ENCODE measurements around the gene THY1. TPM values are rescaled to one million over a fixed set of nuclear protein-coding genes. Genes with fewer than 3 reads are reported as not detected.

The THY1 gene
- total RNA-seq, 1 donor from 2014 or later, result 3.5 TPM

GRCh38 chr11:119372260-119373058, 50.5 kb downstream of the THY1 start:
- Histone ChIP-seq H3K4me1 (peaks cover 5 to 15% of the 10 kb centered on the region in 2 donors), H3K36me3 (no peaks in the 10 kb centered on the region), H3K4me3 (no peak overlapping the region), H3K27me3 (no peaks in the 10 kb centered on the region), H3K9me3 (no peaks in the 10 kb centered on the region), H3K27ac (no peak overlapping the region)
- intact Hi-C loops (cut with DNase I), result no loop called here
- peak in 1 of 2 donors; percentile 61 for DNase-seq (ENCODE audit: low spot score in 2 of 2)
- TF ChIP-seq CTCF (IDR thresholded peaks at IDR 0.05), result no peak

GRCh38 chr11:119371778-119372182, 51.2 kb downstream of the THY1 start:
- Histone ChIP-seq H3K27me3 (no peaks in the 10 kb centered on the region), H3K4me1 (peaks cover 5 to 15% of the 10 kb centered on the region in 2 donors), H3K36me3 (no peaks in the 10 kb centered on the region), H3K4me3 (no peak overlapping the region), H3K27ac (no peak overlapping the region), H3K9me3 (no peaks in the 10 kb centered on the region)
- peak in 1 of 2 donors; percentile 58 for DNase-seq (ENCODE audit: low spot score in 2 of 2)
- no peak for TF ChIP-seq CTCF (IDR thresholded peaks at IDR 0.05)
- intact Hi-C loops (cut with DNase I), result no loop called here

GRCh38 chr11:119371067-119371601, 51.8 kb downstream of the THY1 start:
- no peaks in the 10 kb centered on the region for H3K36me3 ChIP-seq
- no peak overlapping the region for H3K27ac ChIP-seq
- TF ChIP-seq CTCF (IDR thresholded peaks at IDR 0.05), result no peak
- intact Hi-C loops (cut with DNase I), result no loop called here
- H3K9me3 ChIP-seq, result no peaks in the 10 kb centered on the region
- H3K27me3 ChIP-seq, result no peaks in the 10 kb centered on the region
- peak in 1 of 2 donors; percentile 56 for DNase-seq (ENCODE audit: low spot score in 2 of 2)
- no peak overlapping the region for H3K4me3 ChIP-seq
- peaks cover 5 to 10% of the 10 kb centered on the region in 2 donors for H3K4me1 ChIP-seq

GRCh38 chr11:119370486-119371046, 52.4 kb downstream of the THY1 start:
- Histone ChIP-seq H3K4me3 (no peak overlapping the region), H3K4me1 (peaks cover 5% of the 10 kb centered on the region in 2 donors), H3K27ac (peak overlapping the region in 1 of 2 donors; percentile 19), H3K36me3 (no peaks in the 10 kb centered on the region), H3K27me3 (no peaks in the 10 kb centered on the region), H3K9me3 (no peaks in the 10 kb centered on the region)
- no peak for TF ChIP-seq CTCF (IDR thresholded peaks at IDR 0.05)
- intact Hi-C loops (cut with DNase I), result no loop called here
- DNase-seq (ENCODE audit: low spot score in 2 of 2), result peak in 1 of 2 donors; percentile 62

GRCh38 chr11:119369132-119369925, 53.6 kb downstream of the THY1 start:
- H3K4me3 ChIP-seq, result no peak overlapping the region
- H3K36me3 ChIP-seq, result no peaks in the 10 kb centered on the region
- H3K9me3 ChIP-seq, result no peaks in the 10 kb centered on the region
- peaks cover 10 to 13% of the 10 kb centered on the region in 2 donors for H3K4me1 ChIP-seq
- intact Hi-C loops (cut with DNase I), result no loop called here
- H3K27me3 ChIP-seq, result no peaks in the 10 kb centered on the region
- no peak for TF ChIP-seq CTCF (IDR thresholded peaks at IDR 0.05)
- no peak overlapping the region for H3K27ac ChIP-seq
- no peak for DNase-seq (ENCODE audit: low spot score in 2 of 2)

Measured in ascending aorta (tissue), 2 donors.